ENCODE results near the gene HLA-C.

HLA-C gene

GRCh38 chr6:31307669-31308049, 35.8 kb upstream of the HLA-C start:
- no peak overlapping the region for H3K27ac ChIP-seq (ENCODE audit: insufficient read depth in 1 of 2, low read depth in 1 of 2, low read length in 2 of 2, poor library complexity in 1 of 2, severe bottlenecking in 2 of 2)
- no peak for DNase-seq
- H3K27me3 ChIP-seq (replicated peaks in 2 of 5; ENCODE audit: control insufficient read depth in 4 of 5, insufficient read depth in 5 of 5, low read length in 4 of 5), result peaks cover 10 to 35% (median 27%) of the 10 kb centered on the region in 5 experiments
- peaks cover 0 to 7% (median 2%) of the 10 kb centered on the region in 4 experiments for H3K4me1 ChIP-seq (ENCODE audit: control extremely low read depth in 1 of 4, control insufficient read depth in 4 of 4, insufficient read depth in 4 of 4, low read length in 3 of 4)
- peaks cover 0 to 4% (median 0%) of the 10 kb centered on the region in 5 experiments for H3K9me3 ChIP-seq (ENCODE audit: control extremely low read depth in 1 of 5, control insufficient read depth in 4 of 5, insufficient read depth in 2 of 5, low read depth in 1 of 5, low read length in 4 of 5)
- 75% methylated on average over 12 of the region's 14 CpGs for WGBS (ENCODE audit: insufficient coverage)
- ChIA-PET POLR2A (no interaction called here), CTCF (no interaction called here)
- peak overlapping the region in 2 of 7 experiments; percentile 49 to 61 for H3K4me3 ChIP-seq (ENCODE audit: control insufficient read depth in 1 of 7, extremely low read depth in 1 of 7, insufficient read depth in 4 of 7, low read depth in 2 of 7, low read length in 6 of 7)
- H3K36me3 ChIP-seq (ENCODE audit: control insufficient read depth in 4 of 4, insufficient read depth in 4 of 4, low read length in 3 of 4), result no peaks in the 10 kb centered on the region

GRCh38 chr6:31305703-31306219, 33.9 kb upstream of the HLA-C start:
- Histone ChIP-seq H3K4me3 (ENCODE audit: control insufficient read depth in 1 of 7, extremely low read depth in 1 of 7, insufficient read depth in 4 of 7, low read depth in 2 of 7, low read length in 6 of 7) (no peak overlapping the region), H3K36me3 (ENCODE audit: control insufficient read depth in 4 of 4, insufficient read depth in 4 of 4, low read length in 3 of 4) (no peaks in the 10 kb centered on the region), H3K4me1 (ENCODE audit: control extremely low read depth in 1 of 4, control insufficient read depth in 4 of 4, insufficient read depth in 4 of 4, low read length in 3 of 4) (peaks cover 0 to 7% (median 2%) of the 10 kb centered on the region in 4 experiments), H3K27me3 (replicated peaks in 2 of 5; ENCODE audit: control insufficient read depth in 4 of 5, insufficient read depth in 5 of 5, low read length in 4 of 5) (peaks cover 9 to 35% (median 27%) of the 10 kb centered on the region in 5 experiments), H3K9me3 (ENCODE audit: control extremely low read depth in 1 of 5, control insufficient read depth in 4 of 5, insufficient read depth in 2 of 5, low read depth in 1 of 5, low read length in 4 of 5) (peaks cover 0 to 4% (median 0%) of the 10 kb centered on the region in 5 experiments), H3K27ac (ENCODE audit: insufficient read depth in 1 of 2, low read depth in 1 of 2, low read length in 2 of 2, poor library complexity in 1 of 2, severe bottlenecking in 2 of 2) (no peak overlapping the region)
- ChIA-PET CTCF (no interaction called here), POLR2A (no interaction called here)
- DNase-seq, result peak in 1 of 3 donors; percentile 29
- 92% methylated on average over 2 of the region's 4 CpGs for WGBS (ENCODE audit: insufficient coverage)

GRCh38 chr6:31304683-31305082, 32.8 kb upstream of the HLA-C start:
- Histone ChIP-seq H3K36me3 (ENCODE audit: control insufficient read depth in 4 of 4, insufficient read depth in 4 of 4, low read length in 3 of 4) (no peaks in the 10 kb centered on the region), H3K27me3 (replicated peaks in 2 of 5; ENCODE audit: control insufficient read depth in 4 of 5, insufficient read depth in 5 of 5, low read length in 4 of 5) (peaks cover 7 to 29% (median 26%) of the 10 kb centered on the region in 5 experiments), H3K4me3 (ENCODE audit: control insufficient read depth in 1 of 7, extremely low read depth in 1 of 7, insufficient read depth in 4 of 7, low read depth in 2 of 7, low read length in 6 of 7) (no peak overlapping the region), H3K9me3 (ENCODE audit: control extremely low read depth in 1 of 5, control insufficient read depth in 4 of 5, insufficient read depth in 2 of 5, low read depth in 1 of 5, low read length in 4 of 5) (peaks cover 0 to 4% (median 0%) of the 10 kb centered on the region in 5 experiments), H3K27ac (ENCODE audit: insufficient read depth in 1 of 2, low read depth in 1 of 2, low read length in 2 of 2, poor library complexity in 1 of 2, severe bottlenecking in 2 of 2) (no peak overlapping the region), H3K4me1 (ENCODE audit: control extremely low read depth in 1 of 4, control insufficient read depth in 4 of 4, insufficient read depth in 4 of 4, low read length in 3 of 4) (peaks cover 0 to 7% (median 2%) of the 10 kb centered on the region in 4 experiments)
- ChIA-PET CTCF (no interaction called here), POLR2A (no interaction called here)
- WGBS (ENCODE audit: insufficient coverage), result 97% methylated on average over 4 of the region's 4 CpGs
- peak in 2 of 3 donors; percentile 17 to 46 for DNase-seq

- H3K27me3 ChIP-seq (replicated peaks in 2 of 5; ENCODE audit: control insufficient read depth in 4 of 5, insufficient read depth in 5 of 5, low read length in 4 of 5), result peaks cover 0 to 9% (median 6%) of the 10 kb centered on the region in 5 experiments
- ChIA-PET CTCF (interaction anchor here (0.8 kb wide), 1 partner anchor 15 kb away, joined by 3 read pairs; no protein-coding TSS in a partner anchor), POLR2A (no interaction called here)
- H3K4me3 ChIP-seq (ENCODE audit: control insufficient read depth in 1 of 7, extremely low read depth in 1 of 7, insufficient read depth in 4 of 7, low read depth in 2 of 7, low read length in 6 of 7), result no peak overlapping the region
- H3K36me3 ChIP-seq (ENCODE audit: control insufficient read depth in 4 of 4, insufficient read depth in 4 of 4, low read length in 3 of 4), result no peaks in the 10 kb centered on the region
- H3K27ac ChIP-seq (ENCODE audit: insufficient read depth in 1 of 2, low read depth in 1 of 2, low read length in 2 of 2, poor library complexity in 1 of 2, severe bottlenecking in 2 of 2), result no peak overlapping the region
- H3K4me1 ChIP-seq (ENCODE audit: control extremely low read depth in 1 of 4, control insufficient read depth in 4 of 4, insufficient read depth in 4 of 4, low read length in 3 of 4), result no peaks in the 10 kb centered on the region
- 100% methylated on average over 1 of the region's 4 CpGs for WGBS (ENCODE audit: insufficient coverage)
- peaks cover 0 to 7% (median 0%) of the 10 kb centered on the region in 5 experiments for H3K9me3 ChIP-seq (ENCODE audit: control extremely low read depth in 1 of 5, control insufficient read depth in 4 of 5, insufficient read depth in 2 of 5, low read depth in 1 of 5, low read length in 4 of 5)
- DNase-seq, result no peak
Measured at GRCh38 chr6:31300797-31301196, 28.9 kb upstream of the HLA-C start.

- Histone ChIP-seq H3K36me3 (ENCODE audit: control insufficient read depth in 4 of 4, insufficient read depth in 4 of 4, low read length in 3 of 4) (no peaks in the 10 kb centered on the region), H3K9me3 (ENCODE audit: control extremely low read depth in 1 of 5, control insufficient read depth in 4 of 5, insufficient read depth in 2 of 5, low read depth in 1 of 5, low read length in 4 of 5) (peaks cover 0 to 7% (median 0%) of the 10 kb centered on the region in 5 experiments), H3K27me3 (replicated peaks in 2 of 5; ENCODE audit: control insufficient read depth in 4 of 5, insufficient read depth in 5 of 5, low read length in 4 of 5) (peaks cover 0 to 9% (median 5%) of the 10 kb centered on the region in 5 experiments), H3K27ac (ENCODE audit: insufficient read depth in 1 of 2, low read depth in 1 of 2, low read length in 2 of 2, poor library complexity in 1 of 2, severe bottlenecking in 2 of 2) (no peak overlapping the region), H3K4me3 (ENCODE audit: control insufficient read depth in 1 of 7, extremely low read depth in 1 of 7, insufficient read depth in 4 of 7, low read depth in 2 of 7, low read length in 6 of 7) (no peak overlapping the region), H3K4me1 (ENCODE audit: control extremely low read depth in 1 of 4, control insufficient read depth in 4 of 4, insufficient read depth in 4 of 4, low read length in 3 of 4) (no peaks in the 10 kb centered on the region)
- DNase-seq, result no peak
- CTCF ChIA-PET, result no interaction called here
- WGBS (ENCODE audit: insufficient coverage), result 100% methylated on average over 3 of the region's 3 CpGs
- POLR2A ChIA-PET, result no interaction called here
Measured at GRCh38 chr6:31299947-31300346, 28.1 kb upstream of the HLA-C start.

- CTCF ChIA-PET, result no interaction called here
- 67% methylated on average over 1 of the region's 2 CpGs for WGBS (ENCODE audit: insufficient coverage)
- no peak overlapping the region for H3K27ac ChIP-seq (ENCODE audit: insufficient read depth in 1 of 2, low read depth in 1 of 2, low read length in 2 of 2, poor library complexity in 1 of 2, severe bottlenecking in 2 of 2)
- H3K9me3 ChIP-seq (ENCODE audit: control extremely low read depth in 1 of 5, control insufficient read depth in 4 of 5, insufficient read depth in 2 of 5, low read depth in 1 of 5, low read length in 4 of 5), result peaks cover 0 to 7% (median 0%) of the 10 kb centered on the region in 5 experiments
- H3K4me3 ChIP-seq (ENCODE audit: control insufficient read depth in 1 of 7, extremely low read depth in 1 of 7, insufficient read depth in 4 of 7, low read depth in 2 of 7, low read length in 6 of 7), result no peak overlapping the region
- H3K36me3 ChIP-seq (ENCODE audit: control insufficient read depth in 4 of 4, insufficient read depth in 4 of 4, low read length in 3 of 4), result no peaks in the 10 kb centered on the region
- no peak for DNase-seq
- H3K4me1 ChIP-seq (ENCODE audit: control extremely low read depth in 1 of 4, control insufficient read depth in 4 of 4, insufficient read depth in 4 of 4, low read length in 3 of 4), result no peaks in the 10 kb centered on the region
- peaks cover 0 to 12% (median 6%) of the 10 kb centered on the region in 5 experiments for H3K27me3 ChIP-seq (replicated peaks in 2 of 5; ENCODE audit: control insufficient read depth in 4 of 5, insufficient read depth in 5 of 5, low read length in 4 of 5)
- POLR2A ChIA-PET, result no interaction called here
Measured at GRCh38 chr6:31299511-31299910, 27.6 kb upstream of the HLA-C start.

GRCh38 chr6:31294056-31294455, 22.2 kb upstream of the HLA-C start:
- H3K4me3 ChIP-seq (ENCODE audit: control insufficient read depth in 1 of 7, extremely low read depth in 1 of 7, insufficient read depth in 4 of 7, low read depth in 2 of 7, low read length in 6 of 7), result no peak overlapping the region
- CTCF ChIA-PET, result interaction anchor here (1.1 kb wide), 1 partner anchor 8 kb away, joined by 4 read pairs; no protein-coding TSS in a partner anchor
- no peaks in the 10 kb centered on the region for H3K4me1 ChIP-seq (ENCODE audit: control extremely low read depth in 1 of 4, control insufficient read depth in 4 of 4, insufficient read depth in 4 of 4, low read length in 3 of 4)
- H3K36me3 ChIP-seq (ENCODE audit: control insufficient read depth in 4 of 4, insufficient read depth in 4 of 4, low read length in 3 of 4), result no peaks in the 10 kb centered on the region
- no peak overlapping the region for H3K27ac ChIP-seq (ENCODE audit: insufficient read depth in 1 of 2, low read depth in 1 of 2, low read length in 2 of 2, poor library complexity in 1 of 2, severe bottlenecking in 2 of 2)
- H3K9me3 ChIP-seq (ENCODE audit: control extremely low read depth in 1 of 5, control insufficient read depth in 4 of 5, insufficient read depth in 2 of 5, low read depth in 1 of 5, low read length in 4 of 5), result peaks cover 0 to 7% (median 0%) of the 10 kb centered on the region in 5 experiments
- POLR2A ChIA-PET, result no interaction called here
- H3K27me3 ChIP-seq (replicated peaks in 2 of 5; ENCODE audit: control insufficient read depth in 4 of 5, insufficient read depth in 5 of 5, low read length in 4 of 5), result peaks cover 0 to 16% (median 6%) of the 10 kb centered on the region in 5 experiments
- DNase-seq, result no peak
- 83% methylated on average over 2 of the region's 3 CpGs for WGBS (ENCODE audit: insufficient coverage)

Measured in common myeloid progenitor, CD34-positive (primary cell).